ENCODE measurements around the gene KCNS3.

Gene KCNS3

GRCh38 chr2:17947113-17947512 is 68.6 kb downstream of the KCNS3 start:
- Histone ChIP-seq H2AFZ (no peak overlapping the region), H3K79me2 (no peaks in the 10 kb centered on the region), H3K36me3 (ENCODE audit: control insufficient read depth, insufficient read depth, low read length) (no peaks in the 10 kb centered on the region), H3K4me1 (no peaks in the 10 kb centered on the region), H3K9ac (no peak overlapping the region), H3K4me2 (ENCODE audit: low read length) (no peak overlapping the region), H3K4me3 (ENCODE audit: low read depth, low read length) (no peak overlapping the region), H3K9me3 (ENCODE audit: control insufficient read depth, low read length) (no peaks in the 10 kb centered on the region), H3K27ac (no peak overlapping the region), H3K27me3 (ENCODE audit: control insufficient read depth, insufficient read depth, low read length) (no peaks in the 10 kb centered on the region)
- TF ChIP-seq CTCF (IDR thresholded peaks at IDR 0.05) = no peak

GRCh38 chr2:17950006-17950405 is 71.5 kb downstream of the KCNS3 start:
- no peaks in the 10 kb centered on the region for H3K36me3 ChIP-seq (ENCODE audit: control insufficient read depth, insufficient read depth, low read length)
- no peak overlapping the region for H3K4me2 ChIP-seq (ENCODE audit: low read length)
- H3K27ac ChIP-seq = no peak overlapping the region
- no peak overlapping the region for H3K9ac ChIP-seq
- TF ChIP-seq CTCF (IDR thresholded peaks at IDR 0.05) = no peak
- no peak overlapping the region for H3K4me3 ChIP-seq (ENCODE audit: low read depth, low read length)
- H3K27me3 ChIP-seq (ENCODE audit: control insufficient read depth, insufficient read depth, low read length) = no peaks in the 10 kb centered on the region
- no peaks in the 10 kb centered on the region for H3K9me3 ChIP-seq (ENCODE audit: control insufficient read depth, low read length)
- no peak overlapping the region for H2AFZ ChIP-seq
- H3K79me2 ChIP-seq = no peaks in the 10 kb centered on the region
- H3K4me1 ChIP-seq = no peaks in the 10 kb centered on the region

GRCh38 chr2:17951563-17951962 is 73.1 kb downstream of the KCNS3 start:
- Histone ChIP-seq H3K4me2 (ENCODE audit: low read length) (no peak overlapping the region), H3K79me2 (no peaks in the 10 kb centered on the region), H3K4me1 (no peaks in the 10 kb centered on the region), H2AFZ (no peak overlapping the region), H3K9me3 (ENCODE audit: control insufficient read depth, low read length) (no peaks in the 10 kb centered on the region), H3K27ac (no peak overlapping the region), H3K9ac (no peak overlapping the region), H3K4me3 (ENCODE audit: low read depth, low read length) (no peak overlapping the region), H3K36me3 (ENCODE audit: control insufficient read depth, insufficient read depth, low read length) (no peaks in the 10 kb centered on the region), H3K27me3 (ENCODE audit: control insufficient read depth, insufficient read depth, low read length) (no peaks in the 10 kb centered on the region)
- no peak for TF ChIP-seq CTCF (IDR thresholded peaks at IDR 0.05)

- Histone ChIP-seq H3K4me2 (ENCODE audit: low read length) (no peak overlapping the region), H3K36me3 (ENCODE audit: control insufficient read depth, insufficient read depth, low read length) (no peaks in the 10 kb centered on the region), H3K9me3 (ENCODE audit: control insufficient read depth, low read length) (no peaks in the 10 kb centered on the region), H3K27ac (no peak overlapping the region), H3K4me1 (no peaks in the 10 kb centered on the region), H3K4me3 (ENCODE audit: low read depth, low read length) (no peak overlapping the region), H3K9ac (no peak overlapping the region), H3K27me3 (ENCODE audit: control insufficient read depth, insufficient read depth, low read length) (no peaks in the 10 kb centered on the region), H3K79me2 (no peaks in the 10 kb centered on the region), H2AFZ (no peak overlapping the region)
- no peak for TF ChIP-seq CTCF (IDR thresholded peaks at IDR 0.05)
Measured at GRCh38 chr2:17958466-17959092, 80.1 kb downstream of the KCNS3 start.

- no peaks in the 10 kb centered on the region for H3K79me2 ChIP-seq
- no peaks in the 10 kb centered on the region for H3K4me1 ChIP-seq
- no peaks in the 10 kb centered on the region for H3K27me3 ChIP-seq (ENCODE audit: control insufficient read depth, insufficient read depth, low read length)
- H3K27ac ChIP-seq = no peak overlapping the region
- no peak for TF ChIP-seq CTCF (IDR thresholded peaks at IDR 0.05)
- H3K36me3 ChIP-seq (ENCODE audit: control insufficient read depth, insufficient read depth, low read length) = no peaks in the 10 kb centered on the region
- H3K4me2 ChIP-seq (ENCODE audit: low read length) = no peak overlapping the region
- no peak overlapping the region for H3K4me3 ChIP-seq (ENCODE audit: low read depth, low read length)
- no peak overlapping the region for H3K9ac ChIP-seq
- no peaks in the 10 kb centered on the region for H3K9me3 ChIP-seq (ENCODE audit: control insufficient read depth, low read length)
- no peak overlapping the region for H2AFZ ChIP-seq
Measured at GRCh38 chr2:17959356-17959755, 80.9 kb downstream of the KCNS3 start.
